ENCODE data around the gene CCDC106. TPM values are rescaled to one million over a fixed set of nuclear protein-coding genes. Genes with fewer than 3 reads are reported as not detected.

Gene CCDC106
- total RNA-seq, 2 experiments from 2014 or later, result 29.0 to 30.1 TPM

- Histone ChIP-seq H3K36me3 (ENCODE audit: insufficient read depth, low read length) (peaks cover 97% of the 10 kb centered on the region), H3K4me3 (ENCODE audit: low read depth, low read length, poor library complexity, severe bottlenecking) (no peak overlapping the region), H3K9me3 (ENCODE audit: low read length) (no peaks in the 10 kb centered on the region), H3K4me1 (ENCODE audit: insufficient read depth, low read length, poor library complexity, severe bottlenecking) (peaks cover 5% of the 10 kb centered on the region), H3K27ac (ENCODE audit: low read depth, low read length, poor library complexity, severe bottlenecking) (no peak overlapping the region), H2AFZ (ENCODE audit: low read length) (no peak overlapping the region), H4K20me1 (ENCODE audit: insufficient read depth, low read length) (peaks cover 5% of the 10 kb centered on the region; the same call in 1 of the 2 replicates), H3K9me2 (ENCODE audit: insufficient read depth, low read length) (no peaks in the 10 kb centered on the region), H3K4me2 (ENCODE audit: low read length) (no peak overlapping the region), H3K79me2 (ENCODE audit: insufficient read depth, low read depth, low read length) (peaks cover 28% of the 10 kb centered on the region; the same call in 1 of the 2 replicates)
- intact Hi-C loops (cut with micrococcal nuclease; ENCODE audit: unreplicated experiment), result no loop called here
- BruUV-seq (replicated peaks), result no TSS peak
- POLR2A ChIA-PET, result no interaction called here
- DNase-seq (ENCODE audit: low spot score), result no peak
- CTCF ChIA-PET (ENCODE audit: unreplicated experiment), result no interaction called here
- TF ChIP-seq, protein P1, sequence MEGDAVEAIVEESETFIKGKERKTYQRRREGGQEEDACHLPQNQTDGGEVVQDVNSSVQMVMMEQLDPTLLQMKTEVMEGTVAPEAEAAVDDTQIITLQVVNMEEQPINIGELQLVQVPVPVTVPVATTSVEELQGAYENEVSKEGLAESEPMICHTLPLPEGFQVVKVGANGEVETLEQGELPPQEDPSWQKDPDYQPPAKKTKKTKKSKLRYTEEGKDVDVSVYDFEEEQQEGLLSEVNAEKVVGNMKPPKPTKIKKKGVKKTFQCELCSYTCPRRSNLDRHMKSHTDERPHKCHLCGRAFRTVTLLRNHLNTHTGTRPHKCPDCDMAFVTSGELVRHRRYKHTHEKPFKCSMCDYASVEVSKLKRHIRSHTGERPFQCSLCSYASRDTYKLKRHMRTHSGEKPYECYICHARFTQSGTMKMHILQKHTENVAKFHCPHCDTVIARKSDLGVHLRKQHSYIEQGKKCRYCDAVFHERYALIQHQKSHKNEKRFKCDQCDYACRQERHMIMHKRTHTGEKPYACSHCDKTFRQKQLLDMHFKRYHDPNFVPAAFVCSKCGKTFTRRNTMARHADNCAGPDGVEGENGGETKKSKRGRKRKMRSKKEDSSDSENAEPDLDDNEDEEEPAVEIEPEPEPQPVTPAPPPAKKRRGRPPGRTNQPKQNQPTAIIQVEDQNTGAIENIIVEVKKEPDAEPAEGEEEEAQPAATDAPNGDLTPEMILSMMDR (conservative IDR thresholded peaks at IDR 0.05; ENCODE audit: low read length), result no peak
- TF ChIP-seq EZH2phosphoT487 (IDR thresholded peaks at IDR 0.05; ENCODE audit: borderline replicate concordance, low read depth, low read length), result no peak
Observed at GRCh38 chr19:55667006-55667381, 19.0 kb downstream of the CCDC106 start.

GRCh38 chr19:55667511-55667910 is 19.5 kb downstream of the CCDC106 start:
- TF ChIP-seq, protein P1 (conservative IDR thresholded peaks at IDR 0.05; ENCODE audit: low read length), result no peak
- TF ChIP-seq EZH2phosphoT487 (IDR thresholded peaks at IDR 0.05; ENCODE audit: borderline replicate concordance, low read depth, low read length), result no peak
- CTCF ChIA-PET (ENCODE audit: unreplicated experiment), result no interaction called here
- Histone ChIP-seq H4K20me1 (ENCODE audit: insufficient read depth, low read length) (peaks cover 5% of the 10 kb centered on the region; the same call in 1 of the 2 replicates), H2AFZ (ENCODE audit: low read length) (no peak overlapping the region), H3K36me3 (ENCODE audit: insufficient read depth, low read length) (peaks cover 97% of the 10 kb centered on the region), H3K27ac (ENCODE audit: low read depth, low read length, poor library complexity, severe bottlenecking) (no peak overlapping the region), H3K4me1 (ENCODE audit: insufficient read depth, low read length, poor library complexity, severe bottlenecking) (peaks cover 5% of the 10 kb centered on the region), H3K79me2 (ENCODE audit: insufficient read depth, low read depth, low read length) (peaks cover 30% of the 10 kb centered on the region; the same call in 1 of the 2 replicates), H3K4me2 (ENCODE audit: low read length) (no peak overlapping the region), H3K4me3 (ENCODE audit: low read depth, low read length, poor library complexity, severe bottlenecking) (no peak overlapping the region), H3K9me2 (ENCODE audit: insufficient read depth, low read length) (no peaks in the 10 kb centered on the region), H3K9me3 (ENCODE audit: low read length) (no peaks in the 10 kb centered on the region)
- intact Hi-C loops (cut with micrococcal nuclease; ENCODE audit: unreplicated experiment), result no loop called here
- no peak for DNase-seq (ENCODE audit: low spot score)
- no TSS peak for BruUV-seq (replicated peaks)
- POLR2A ChIA-PET, result no interaction called here

DNA sequence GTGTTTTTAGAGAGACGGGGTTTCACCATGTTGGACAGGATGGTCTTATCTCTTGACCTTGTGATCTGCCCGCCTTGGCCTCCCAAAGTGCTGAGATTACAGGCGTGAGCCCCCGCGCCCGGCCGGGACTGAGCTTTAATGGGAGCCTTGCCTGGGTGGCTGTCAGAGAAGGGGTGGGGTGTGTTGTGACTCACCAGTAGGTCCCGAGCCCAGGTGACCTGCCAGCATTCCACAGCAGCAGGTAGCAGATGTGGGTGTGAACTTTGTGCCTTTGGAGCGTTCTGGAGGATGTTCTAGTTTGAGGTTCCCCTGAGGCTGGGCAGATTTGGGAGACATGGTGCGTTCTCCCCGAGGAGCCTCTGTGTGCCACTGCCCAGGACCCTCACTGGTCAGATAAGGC is 19.9 kb downstream of the CCDC106 start:
- ChIA-PET CTCF (ENCODE audit: unreplicated experiment) (no interaction called here), POLR2A (no interaction called here)
- no peak overlapping the region for H3K27ac ChIP-seq (ENCODE audit: low read depth, low read length, poor library complexity, severe bottlenecking)
- no peaks in the 10 kb centered on the region for H3K9me3 ChIP-seq (ENCODE audit: low read length)
- no peaks in the 10 kb centered on the region for H3K9me2 ChIP-seq (ENCODE audit: insufficient read depth, low read length)
- DNase-seq (ENCODE audit: low spot score), result no peak
- no TSS peak for BruUV-seq (replicated peaks)
- no peak for TF ChIP-seq EZH2phosphoT487 (IDR thresholded peaks at IDR 0.05; ENCODE audit: borderline replicate concordance, low read depth, low read length)
- TF ChIP-seq, protein P1 (conservative IDR thresholded peaks at IDR 0.05; ENCODE audit: low read length), result no peak
- H4K20me1 ChIP-seq (ENCODE audit: insufficient read depth, low read length), result peaks cover under 1% of the 10 kb centered on the region; the same call in 1 of the 2 replicates
- H3K4me1 ChIP-seq (ENCODE audit: insufficient read depth, low read length, poor library complexity, severe bottlenecking), result peaks cover 5% of the 10 kb centered on the region
- no peak overlapping the region for H2AFZ ChIP-seq (ENCODE audit: low read length)
- no peak overlapping the region for H3K4me3 ChIP-seq (ENCODE audit: low read depth, low read length, poor library complexity, severe bottlenecking)
- H3K36me3 ChIP-seq (ENCODE audit: insufficient read depth, low read length), result peaks cover 97% of the 10 kb centered on the region
- H3K4me2 ChIP-seq (ENCODE audit: low read length), result no peak overlapping the region
- intact Hi-C loops (cut with micrococcal nuclease; ENCODE audit: unreplicated experiment), result no loop called here
- H3K79me2 ChIP-seq (ENCODE audit: insufficient read depth, low read depth, low read length), result peaks cover 28% of the 10 kb centered on the region; the same call in 1 of the 2 replicates

Measured in OCI-LY7 (cell line).